RWPE2 (cell line): ENCODE results near the gene RRAD.

Experiments used
- ATAC-seq: fragments of 200-7000 bp; cut with Tn5 transposase; 3 replicates; pipeline ENCODE4 v1.9.1; 2021; ENCODE audit warnings: low read depth
- DNase-seq: peaks from one replicate; pipeline ENCODE4 v3.0.0-alpha.2; 2020; ENCODE audit warnings: low spot score
- H3K27ac ChIP-seq: fragments of 450-650 bp; 2 replicates; pipeline ENCODE4 v1.5.1; 2017; ENCODE audit warnings: mild to moderate bottlenecking; ENCODE audit not compliant: poor library complexity, severe bottlenecking
- H3K27me3 ChIP-seq: fragments of 250-450 bp; sonication (Bioruptor Pico); 2 replicates; pipeline ENCODE4 v1.5.1; 2021; ENCODE audit warnings: mild to moderate bottlenecking, moderate library complexity; ENCODE audit not compliant: insufficient read depth, poor library complexity, severe bottlenecking
- H3K36me3 ChIP-seq: fragments of 250-450 bp; sonication (Bioruptor Pico); 2 replicates; pipeline ENCODE4 v1.5.1; 2020; ENCODE audit warnings: low read depth, mild to moderate bottlenecking, moderate library complexity
- H3K4me1 ChIP-seq: fragments of 250-450 bp; sonication (Bioruptor Pico); 2 replicates; pipeline ENCODE4 v1.5.1; 2021; ENCODE audit warnings: mild to moderate bottlenecking, moderate library complexity; ENCODE audit not compliant: insufficient read depth, poor library complexity, severe bottlenecking
- H3K4me3 ChIP-seq: fragments of 250-450 bp; sonication (Bioruptor Pico); 2 replicates; pipeline ENCODE4 v1.5.1; 2021; ENCODE audit warnings: mild to moderate bottlenecking, moderate library complexity; ENCODE audit not compliant: severe bottlenecking
- H3K9me3 ChIP-seq: fragments of 250-450 bp; sonication (Bioruptor Pico); 2 replicates; pipeline ENCODE4 v1.5.1; 2021; ENCODE audit warnings: mild to moderate bottlenecking, moderate library complexity; ENCODE audit not compliant: severe bottlenecking
- TF ChIP-seq, protein P1 (sequence below): fragments of 450-650 bp; IDR thresholded peaks from one replicate; pipeline ENCODE4 v1.5.1; 2017; ENCODE audit warnings: mild to moderate bottlenecking, moderate library complexity; ENCODE audit not compliant: poor library complexity, severe bottlenecking

The RRAD gene

DNA sequence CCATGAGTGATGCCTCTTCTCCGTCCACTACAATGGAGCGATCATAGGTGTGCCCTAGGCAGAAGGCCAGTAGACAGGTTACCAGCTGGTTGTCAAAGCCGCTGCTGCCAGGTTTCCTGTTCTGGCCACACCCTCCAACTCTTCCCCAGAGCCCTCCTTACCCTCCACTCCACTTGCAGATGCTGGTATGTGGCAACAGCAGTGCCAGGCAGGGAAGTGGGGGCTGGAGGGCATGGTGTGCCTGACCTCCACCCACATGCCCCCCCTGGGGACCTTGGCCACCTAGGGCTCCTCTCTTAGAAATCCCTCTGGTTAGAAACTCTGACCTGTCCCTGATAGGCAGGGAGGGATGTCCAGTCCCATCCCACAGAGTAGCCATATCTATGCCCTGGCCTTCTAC lies 1.5 kb downstream of the RRAD start:
- Histone ChIP-seq H3K9me3 (no peaks in the 10 kb centered on the region), H3K36me3 (no peaks in the 10 kb centered on the region), H3K4me3 (no peak overlapping the region), H3K27ac (no peak overlapping the region), H3K4me1 (peaks cover 18% of the 10 kb centered on the region), H3K27me3 (peaks cover 20% of the 10 kb centered on the region)
- TF ChIP-seq, protein P1, sequence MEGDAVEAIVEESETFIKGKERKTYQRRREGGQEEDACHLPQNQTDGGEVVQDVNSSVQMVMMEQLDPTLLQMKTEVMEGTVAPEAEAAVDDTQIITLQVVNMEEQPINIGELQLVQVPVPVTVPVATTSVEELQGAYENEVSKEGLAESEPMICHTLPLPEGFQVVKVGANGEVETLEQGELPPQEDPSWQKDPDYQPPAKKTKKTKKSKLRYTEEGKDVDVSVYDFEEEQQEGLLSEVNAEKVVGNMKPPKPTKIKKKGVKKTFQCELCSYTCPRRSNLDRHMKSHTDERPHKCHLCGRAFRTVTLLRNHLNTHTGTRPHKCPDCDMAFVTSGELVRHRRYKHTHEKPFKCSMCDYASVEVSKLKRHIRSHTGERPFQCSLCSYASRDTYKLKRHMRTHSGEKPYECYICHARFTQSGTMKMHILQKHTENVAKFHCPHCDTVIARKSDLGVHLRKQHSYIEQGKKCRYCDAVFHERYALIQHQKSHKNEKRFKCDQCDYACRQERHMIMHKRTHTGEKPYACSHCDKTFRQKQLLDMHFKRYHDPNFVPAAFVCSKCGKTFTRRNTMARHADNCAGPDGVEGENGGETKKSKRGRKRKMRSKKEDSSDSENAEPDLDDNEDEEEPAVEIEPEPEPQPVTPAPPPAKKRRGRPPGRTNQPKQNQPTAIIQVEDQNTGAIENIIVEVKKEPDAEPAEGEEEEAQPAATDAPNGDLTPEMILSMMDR = no peak
- DNase-seq = no peak
- no peak for ATAC-seq

DNA sequence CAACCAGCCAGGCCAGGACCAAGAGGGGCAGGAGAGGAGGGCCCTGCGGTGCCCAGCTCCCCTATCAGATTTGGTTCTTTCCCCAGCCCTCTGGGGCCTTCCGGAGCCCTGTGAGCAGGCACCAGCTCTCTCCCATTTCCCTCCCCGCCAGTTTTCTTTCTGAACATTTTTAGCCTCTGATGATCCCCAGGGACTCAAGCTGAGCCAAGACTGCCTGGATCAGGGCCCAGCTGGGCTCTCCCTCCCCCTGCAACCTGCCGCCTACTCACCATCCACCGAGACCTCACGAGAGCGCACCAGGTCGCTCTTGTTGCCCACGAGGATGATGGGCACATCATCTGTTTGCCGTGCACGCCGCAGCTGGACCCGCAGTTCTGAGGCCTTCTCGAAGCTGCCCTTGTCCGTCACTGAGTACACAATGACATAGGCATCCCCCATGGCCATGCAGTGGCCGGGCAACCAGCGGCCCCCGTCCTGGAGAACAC lies 2.0 kb downstream of the RRAD start:
- Histone ChIP-seq H3K36me3 (no peaks in the 10 kb centered on the region), H3K4me3 (no peak overlapping the region), H3K27ac (no peak overlapping the region), H3K4me1 (peaks cover 15% of the 10 kb centered on the region), H3K9me3 (no peaks in the 10 kb centered on the region), H3K27me3 (peaks cover 20% of the 10 kb centered on the region)
- TF ChIP-seq, protein P1 = no peak
- DNase-seq (no peak), ATAC-seq (no peak)

DNA sequence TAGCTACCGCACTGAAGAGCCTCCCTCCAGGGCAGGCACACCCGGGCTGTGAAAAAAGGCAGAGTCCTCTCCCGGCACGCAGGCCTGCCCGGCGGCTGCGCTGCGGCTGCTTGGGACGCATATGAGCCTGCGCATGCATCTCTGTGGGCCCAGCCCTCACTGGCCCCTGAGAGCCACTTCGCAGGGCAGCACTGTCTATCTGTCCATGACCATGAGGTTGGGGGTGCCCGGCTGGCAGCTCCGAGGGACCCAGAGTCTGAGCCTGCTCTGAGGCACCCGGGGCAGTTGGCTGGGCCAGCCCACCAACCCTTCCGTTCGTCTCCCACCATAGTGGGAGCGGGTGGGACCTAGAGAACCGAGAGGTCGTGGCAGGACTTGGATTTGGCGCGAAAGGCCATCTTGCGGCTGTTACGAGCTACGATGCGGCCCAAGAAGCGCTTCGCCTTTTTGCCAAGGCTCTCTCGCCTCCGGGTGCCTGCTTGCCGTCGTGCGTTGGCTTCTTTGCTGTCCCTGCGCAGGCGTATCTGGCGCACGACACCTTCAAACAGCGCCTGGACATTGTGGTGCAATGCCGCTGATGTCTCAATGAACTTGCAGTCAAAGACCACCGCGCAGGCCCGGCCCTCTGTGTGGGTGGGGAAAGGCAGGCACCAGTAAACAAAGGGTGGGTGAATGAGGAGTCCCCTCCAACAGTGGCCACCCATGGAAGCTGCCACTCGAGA lies 3.4 kb downstream of the RRAD start:
- peaks cover 20% of the 10 kb centered on the region for H3K27me3 ChIP-seq
- TF ChIP-seq, protein P1 = no peak
- no peak overlapping the region for H3K4me3 ChIP-seq
- DNase-seq (no peak), ATAC-seq (no peak)
- peaks cover under 1% of the 10 kb centered on the region for H3K4me1 ChIP-seq
- H3K36me3 ChIP-seq = no peaks in the 10 kb centered on the region
- no peaks in the 10 kb centered on the region for H3K9me3 ChIP-seq
- H3K27ac ChIP-seq = no peak overlapping the region

DNA sequence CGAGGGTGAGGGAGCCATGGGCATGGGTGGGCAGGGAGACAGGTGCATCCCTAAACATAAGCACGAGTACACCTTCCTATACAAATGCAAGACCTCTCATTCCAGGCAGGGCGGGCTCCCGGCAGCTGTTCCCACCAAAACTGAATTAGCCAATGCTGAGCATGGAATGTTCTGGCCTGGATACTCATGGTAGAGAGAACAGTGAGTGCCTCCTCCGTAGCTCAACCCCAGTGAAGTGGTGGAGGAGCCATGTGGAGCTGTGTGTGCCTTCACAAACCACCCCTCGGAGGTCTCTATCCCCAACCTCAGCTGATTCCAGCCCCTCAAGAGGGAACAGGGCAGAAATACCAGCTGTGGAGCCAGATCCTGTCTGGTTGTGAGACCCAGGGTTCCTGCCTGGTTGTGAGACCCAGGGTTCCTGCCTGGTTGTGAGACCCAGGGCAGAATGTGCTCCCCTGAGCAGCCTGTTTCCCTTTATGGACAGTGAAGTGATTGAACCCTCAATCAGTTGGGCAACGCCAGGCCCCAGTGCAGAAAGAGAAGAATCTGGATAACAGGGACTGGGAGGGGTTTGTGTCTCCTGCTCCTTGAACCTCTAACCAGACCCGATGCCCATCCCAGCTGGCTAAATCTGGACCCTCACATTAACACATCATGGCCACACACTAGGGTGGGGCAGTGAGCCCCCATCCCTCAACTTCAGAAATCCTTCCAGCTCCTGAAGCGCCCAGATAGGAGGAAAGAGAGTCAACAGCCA lies 4.2 kb downstream of the RRAD start:
- DNase-seq (no peak), ATAC-seq (no peak; the same call in 2 of the 3 replicates)
- no peak overlapping the region for H3K4me3 ChIP-seq
- H3K27ac ChIP-seq = no peak overlapping the region
- peaks cover 20% of the 10 kb centered on the region for H3K27me3 ChIP-seq
- H3K4me1 ChIP-seq = no peaks in the 10 kb centered on the region
- no peaks in the 10 kb centered on the region for H3K36me3 ChIP-seq
- no peaks in the 10 kb centered on the region for H3K9me3 ChIP-seq
- TF ChIP-seq, protein P1 = no peak

DNA sequence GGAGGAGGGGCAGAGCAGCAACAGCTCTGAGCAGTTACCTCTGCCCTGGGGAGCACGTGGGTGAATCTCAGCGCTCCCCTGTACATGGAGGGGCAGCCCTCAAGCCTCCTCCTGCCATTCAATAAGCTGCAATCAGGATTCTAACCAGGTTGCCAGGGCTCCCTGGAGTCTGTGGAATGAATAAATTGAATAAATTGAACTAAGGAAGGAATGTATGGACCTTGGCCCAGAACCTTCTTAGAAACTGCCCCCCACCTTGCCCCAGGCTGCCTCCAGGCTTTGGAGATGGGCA lies 5.1 kb downstream of the RRAD start:
- Histone ChIP-seq H3K4me1 (no peaks in the 10 kb centered on the region), H3K27ac (no peak overlapping the region), H3K4me3 (no peak overlapping the region), H3K27me3 (peaks cover 11% of the 10 kb centered on the region), H3K9me3 (no peaks in the 10 kb centered on the region), H3K36me3 (no peaks in the 10 kb centered on the region)
- DNase-seq (no peak), ATAC-seq (no peak)
- TF ChIP-seq, protein P1 = no peak
